Upper lobe of right lung (tissue), 1 donor: ENCODE data around the gene KCNQ1OT1. TPM values are rescaled to one million over a fixed set of nuclear protein-coding genes. Genes with fewer than 3 reads are reported as not detected.

Experiments used
- ATAC-seq: fragments of 200-7000 bp; cut with Tn5 transposase; one replicate; pipeline ENCODE4 v1.9.1; 2020; ENCODE audit warnings: mild to moderate bottlenecking, moderate library complexity
- DNase-seq: peaks from one replicate; pipeline ENCODE4 v3.0.0-alpha.2; 2020
- H3K27ac ChIP-seq: fragments of 200-600 bp; one replicate; pipeline ENCODE4 v1.8.0; 2022
- H3K27me3 ChIP-seq: fragments of 200-600 bp; one replicate; pipeline ENCODE4 v1.8.0; 2022; ENCODE audit warnings: mild to moderate bottlenecking
- H3K36me3 ChIP-seq: fragments of 200-600 bp; one replicate; pipeline ENCODE4 v1.8.0; 2022
- H3K4me1 ChIP-seq: fragments of 200-600 bp; one replicate; pipeline ENCODE4 v1.8.0; 2022
- H3K4me3 ChIP-seq: fragments of 200-600 bp; one replicate; pipeline ENCODE4 v1.8.0; 2022; ENCODE audit warnings: mild to moderate bottlenecking
- H3K9me3 ChIP-seq: fragments of 200-600 bp; one replicate; pipeline ENCODE4 v1.8.0; 2022
- CTCF ChIP-seq: fragments of 200-600 bp; IDR thresholded peaks from one replicate; pipeline ENCODE4 v1.8.0; 2022; ENCODE audit warnings: antibody characterized with exemption
- intact Hi-C: fragments of 100-400 bp; cut with DNase I; formaldehyde crosslinking; loops from one replicate; pipeline ENCODE4 v1.11.0; 2022
- total RNA-seq: library from RNA; stranded (reverse); fragmentation: NEBNext Ultra II Directional; extraction: Animal tissue kit (Norgen Biotek cat#: 25700); gene quantifications from one replicate; pipeline ENCODE4 v1.2.1, GENCODE V29; 2021
- donor health status: DM: no; HTN: yes; CAD: no; lungs with severe emphysema.

The KCNQ1OT1 gene
- total RNA-seq, 1 donor from 2014 or later, result 2.0 TPM

- no peaks in the 10 kb centered on the region for H3K27me3 ChIP-seq
- H3K4me3 ChIP-seq, result no peak overlapping the region
- intact Hi-C loops, result no loop called here
- no peak for ATAC-seq
- TF ChIP-seq CTCF, result no peak
- no peaks in the 10 kb centered on the region for H3K4me1 ChIP-seq
- no peak overlapping the region for H3K27ac ChIP-seq
- no peaks in the 10 kb centered on the region for H3K36me3 ChIP-seq
- peaks cover 19% of the 10 kb centered on the region for H3K9me3 ChIP-seq
- DNase-seq, result no peak
Observed at GRCh38 chr11:2649848-2650247, 49.9 kb downstream of the KCNQ1OT1 start.

- intact Hi-C loops, result no loop called here
- H3K9me3 ChIP-seq, result peaks cover 21% of the 10 kb centered on the region
Observed at GRCh38 chr11:2649400-2649799, 50.4 kb downstream of the KCNQ1OT1 start.

DNA sequence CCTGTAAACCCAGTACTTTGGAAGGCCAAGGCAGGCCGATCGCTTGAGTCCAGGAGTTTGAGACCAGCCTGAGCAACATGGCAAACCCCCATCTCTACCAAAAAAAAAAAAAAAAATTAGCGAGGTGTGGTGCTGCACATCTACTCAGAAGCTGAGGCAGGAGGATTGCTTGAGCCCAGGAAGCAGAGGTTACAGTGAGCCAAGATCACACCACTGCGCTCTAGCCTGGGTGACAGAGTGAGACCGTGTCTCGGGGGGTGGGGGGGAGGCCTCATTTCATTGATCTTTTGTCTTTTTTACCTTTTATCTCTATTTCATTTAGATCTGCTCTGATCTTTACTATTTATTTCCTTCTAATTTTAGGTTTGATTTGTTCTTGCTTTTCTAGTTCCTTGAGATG is 51.8 kb downstream of the KCNQ1OT1 start:
- H3K27ac ChIP-seq, result no peak overlapping the region
- DNase-seq, result no peak
- H3K27me3 ChIP-seq, result no peaks in the 10 kb centered on the region
- H3K9me3 ChIP-seq, result peaks cover 35% of the 10 kb centered on the region
- no peak for ATAC-seq
- intact Hi-C loops, result no loop called here
- no peak overlapping the region for H3K4me3 ChIP-seq
- H3K36me3 ChIP-seq, result no peaks in the 10 kb centered on the region
- no peak for TF ChIP-seq CTCF
- no peaks in the 10 kb centered on the region for H3K4me1 ChIP-seq

More at GRCh38 chr11:2649400-2649799, 50.4 kb downstream of the KCNQ1OT1 start:
- Histone ChIP-seq H3K36me3 (no peaks in the 10 kb centered on the region), H3K4me3 (no peak overlapping the region), H3K4me1 (no peaks in the 10 kb centered on the region), H3K27ac (no peak overlapping the region), H3K27me3 (no peaks in the 10 kb centered on the region)
- ATAC-seq (no peak), DNase-seq (no peak)
- TF ChIP-seq CTCF, result no peak

- no peak for TF ChIP-seq CTCF
- DNase-seq (no peak), ATAC-seq (no peak)
- H3K9me3 ChIP-seq, result peaks cover 42% of the 10 kb centered on the region
- H3K36me3 ChIP-seq, result no peaks in the 10 kb centered on the region
- no peaks in the 10 kb centered on the region for H3K27me3 ChIP-seq
- intact Hi-C loops, result no loop called here
- no peak overlapping the region for H3K27ac ChIP-seq
- no peak overlapping the region for H3K4me3 ChIP-seq
- no peaks in the 10 kb centered on the region for H3K4me1 ChIP-seq
Observed at GRCh38 chr11:2647167-2647566, 52.6 kb downstream of the KCNQ1OT1 start.

- ATAC-seq (no peak), DNase-seq (no peak)
- no peaks in the 10 kb centered on the region for H3K36me3 ChIP-seq
- H3K27ac ChIP-seq, result no peak overlapping the region
- H3K9me3 ChIP-seq, result peaks cover 42% of the 10 kb centered on the region
- H3K27me3 ChIP-seq, result no peaks in the 10 kb centered on the region
- no peaks in the 10 kb centered on the region for H3K4me1 ChIP-seq
- no peak overlapping the region for H3K4me3 ChIP-seq
- no peak for TF ChIP-seq CTCF
- intact Hi-C loops, result no loop called here
Observed at GRCh38 chr11:2645779-2646118, 54.0 kb downstream of the KCNQ1OT1 start.
